ENCODE measurements around the gene MFAP4. TPM values are rescaled to one million over a fixed set of nuclear protein-coding genes. Genes with fewer than 3 reads are reported as not detected.

Gene MFAP4
- total and polyA plus RNA-seq, 9 donors, result 157 to 328 (median 233) TPM

DNA sequence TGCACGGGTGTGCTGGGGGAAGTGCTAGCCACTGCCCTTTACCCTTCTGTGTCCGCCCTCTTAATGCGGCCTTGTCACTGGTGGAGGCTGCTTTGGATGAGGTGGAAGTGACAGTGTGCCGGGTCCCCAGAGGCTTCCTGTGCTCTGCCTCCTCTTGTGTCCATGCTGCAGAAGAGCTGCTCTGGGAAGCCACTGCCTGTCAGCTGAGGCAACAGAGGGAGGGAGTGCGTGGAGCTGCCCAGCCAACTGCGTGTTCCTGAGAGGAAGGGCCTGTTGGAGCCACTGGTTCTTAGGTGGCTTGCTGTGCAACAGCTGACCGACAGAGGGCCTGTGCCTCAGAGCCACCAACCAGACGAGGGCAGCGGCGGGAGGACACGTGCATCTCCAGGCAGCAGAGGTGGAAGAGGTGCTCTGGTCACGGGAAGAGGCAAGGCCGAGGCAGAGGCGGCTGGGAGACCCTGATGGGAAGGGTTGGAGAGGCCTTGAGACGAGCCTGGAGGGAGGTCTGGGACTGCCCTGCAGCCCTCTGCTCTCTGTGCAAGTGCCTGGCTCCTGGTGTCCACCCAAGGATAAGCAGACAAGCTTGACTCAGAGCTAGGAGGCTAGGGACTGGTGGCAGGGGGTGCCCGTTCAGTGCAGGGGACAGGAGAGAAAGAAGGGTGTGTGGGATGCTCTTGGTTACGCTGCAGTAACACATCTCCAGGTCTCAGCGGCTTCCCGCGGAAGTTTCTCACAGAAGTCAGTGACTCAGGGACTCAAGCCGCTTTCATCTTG, 49.9 kb downstream of the MFAP4 start:
- 62% methylated on average over 16 of the region's 21 CpGs for WGBS (ENCODE audit: insufficient coverage)
- no peak overlapping the region for H3K27ac ChIP-seq (ENCODE audit: low read length)
- no peak overlapping the region for H3K4me3 ChIP-seq (ENCODE audit: low read length)
- no peak for DNase-seq
- H3K36me3 ChIP-seq (ENCODE audit: control insufficient read depth, insufficient read depth, low read length), result peaks cover 36% of the 10 kb centered on the region
- no peaks in the 10 kb centered on the region for H3K27me3 ChIP-seq (ENCODE audit: control insufficient read depth, insufficient read depth, low read length)
- H3K4me1 ChIP-seq (ENCODE audit: control insufficient read depth, insufficient read depth, low read length), result peaks cover 25% of the 10 kb centered on the region
- no peaks in the 10 kb centered on the region for H3K9me3 ChIP-seq (replicated peaks; ENCODE audit: control insufficient read depth, low read depth, low read length)

- H3K4me3 ChIP-seq (ENCODE audit: low read length), result no peak overlapping the region
- H3K27ac ChIP-seq (ENCODE audit: low read length), result no peak overlapping the region
- no peaks in the 10 kb centered on the region for H3K9me3 ChIP-seq (replicated peaks; ENCODE audit: control insufficient read depth, low read depth, low read length)
Measured at GRCh38 chr17:19335951-19336631, 50.9 kb downstream of the MFAP4 start.

GRCh38 chr17:19334331-19334730, 52.7 kb downstream of the MFAP4 start:
- Histone ChIP-seq H3K27me3 (ENCODE audit: control insufficient read depth, insufficient read depth, low read length) (no peaks in the 10 kb centered on the region), H3K27ac (ENCODE audit: low read length) (no peak overlapping the region), H3K9me3 (replicated peaks; ENCODE audit: control insufficient read depth, low read depth, low read length) (no peaks in the 10 kb centered on the region), H3K36me3 (ENCODE audit: control insufficient read depth, insufficient read depth, low read length) (peaks cover 54% of the 10 kb centered on the region), H3K4me3 (ENCODE audit: low read length) (no peak overlapping the region), H3K4me1 (ENCODE audit: control insufficient read depth, insufficient read depth, low read length) (peaks cover 26% of the 10 kb centered on the region)
- DNase-seq, result no peak
- WGBS (ENCODE audit: insufficient coverage), result 74% methylated on average over 4 of the region's 6 CpGs

More at GRCh38 chr17:19335951-19336631, 50.9 kb downstream of the MFAP4 start:
- WGBS (ENCODE audit: insufficient coverage), result 79% methylated on average over 17 of the region's 18 CpGs
- no peak for DNase-seq
- no peaks in the 10 kb centered on the region for H3K27me3 ChIP-seq (ENCODE audit: control insufficient read depth, insufficient read depth, low read length)
- peaks cover 26% of the 10 kb centered on the region for H3K4me1 ChIP-seq (ENCODE audit: control insufficient read depth, insufficient read depth, low read length)
- peaks cover 41% of the 10 kb centered on the region for H3K36me3 ChIP-seq (ENCODE audit: control insufficient read depth, insufficient read depth, low read length)

GRCh38 chr17:19333736-19334290, 53.2 kb downstream of the MFAP4 start:
- no peaks in the 10 kb centered on the region for H3K9me3 ChIP-seq (replicated peaks; ENCODE audit: control insufficient read depth, low read depth, low read length)
- no peak overlapping the region for H3K27ac ChIP-seq (ENCODE audit: low read length)
- H3K36me3 ChIP-seq (ENCODE audit: control insufficient read depth, insufficient read depth, low read length), result peaks cover 59% of the 10 kb centered on the region
- no peaks in the 10 kb centered on the region for H3K27me3 ChIP-seq (ENCODE audit: control insufficient read depth, insufficient read depth, low read length)
- WGBS (ENCODE audit: insufficient coverage), result 71% methylated on average over 10 of the region's 12 CpGs
- H3K4me1 ChIP-seq (ENCODE audit: control insufficient read depth, insufficient read depth, low read length), result peaks cover 26% of the 10 kb centered on the region
- DNase-seq, result no peak
- H3K4me3 ChIP-seq (ENCODE audit: low read length), result no peak overlapping the region

Other genes starting within 250 kb of the MFAP4 start
- gene EPN2, start 149.8 kb downstream of the MFAP4 start, total RNA-seq, result 19.7 TPM
- 10 to 100 TPM; 18.2 to 36.4 (median 26.1) TPM for gene EPN2, start 149.8 kb downstream of the MFAP4 start, polyA plus RNA-seq (ENCODE audit: insufficient read depth in 1 of 8, insufficient read length in 8 of 8, low replicate concordance in 1 of 8)
- gene B9D1, start 24.5 kb downstream of the MFAP4 start, total RNA-seq, result 5.7 TPM
- 1 to 10 TPM; 5.7 to 9.7 (median 7.2) TPM for gene B9D1, start 24.5 kb downstream of the MFAP4 start, polyA plus RNA-seq (ENCODE audit: insufficient read depth in 1 of 8, insufficient read length in 8 of 8, low replicate concordance in 1 of 8)
- gene MAPK7, start 8.7 kb downstream of the MFAP4 start, total RNA-seq, result 8.4 TPM
- gene MAPK7, start 8.7 kb downstream of the MFAP4 start, polyA plus RNA-seq (ENCODE audit: insufficient read depth in 1 of 8, insufficient read length in 8 of 8, low replicate concordance in 1 of 8), result 10 to 100 TPM; 17.9 to 28.4 (median 25.5) TPM
- gene RNF112, start 24.0 kb upstream of the MFAP4 start, total RNA-seq, result 4.1 TPM
- gene RNF112, start 24.0 kb upstream of the MFAP4 start, polyA plus RNA-seq (ENCODE audit: insufficient read depth in 1 of 8, insufficient read length in 8 of 8, low replicate concordance in 1 of 8), result 1 to 10 TPM; 2.8 to 5.4 (median 4.0) TPM
- 0.71 TPM for gene SLC47A1, start 146.7 kb upstream of the MFAP4 start, total RNA-seq
- 1 to 10 TPM in 6 of 8 donors, under 1 TPM in 2; 0.77 to 1.3 (median 1.1) TPM for gene SLC47A1, start 146.7 kb upstream of the MFAP4 start, polyA plus RNA-seq (ENCODE audit: insufficient read depth in 1 of 8, insufficient read length in 8 of 8, low replicate concordance in 1 of 8)